GM23248 (cell line): ENCODE results near the gene TSPEAR. TPM values are rescaled to one million over a fixed set of nuclear protein-coding genes. Genes with fewer than 3 reads are reported as not detected.

ENCODE experiments used
- DNase-seq: peaks from one replicate; pipeline ENCODE4 v3.0.0-alpha.2; 2015
- H2AFZ ChIP-seq: fragments of 200-600 bp; sonication (generic); 2 replicates; pipeline ENCODE4 v1.6.1; 2016; ENCODE audit warnings: antibody characterized with exemption
- H3F3A ChIP-seq: fragments of 200-600 bp; sonication (generic); 2 replicates; pipeline ENCODE4 v1.6.1; 2016; ENCODE audit warnings: mild to moderate bottlenecking, antibody characterized with exemption, mixed run types; ENCODE audit not compliant: insufficient read depth
- H3K27ac ChIP-seq: fragments of 200-600 bp; sonication (generic); 2 replicates; pipeline ENCODE4 v1.5.1; 2016; ENCODE audit warnings: mild to moderate bottlenecking
- H3K27me3 ChIP-seq: fragments of 200-600 bp; sonication (generic); replicated peaks from 2 replicates; pipeline ENCODE4 v1.6.1; 2016; ENCODE audit warnings: mild to moderate bottlenecking; ENCODE audit not compliant: insufficient read depth
- H3K36me3 ChIP-seq: fragments of 200-600 bp; sonication (generic); 2 replicates; pipeline ENCODE4 v1.6.1; 2016; ENCODE audit warnings: low read depth, mild to moderate bottlenecking
- H3K4me1 ChIP-seq: fragments of 200-600 bp; sonication (generic); 2 replicates; pipeline ENCODE4 v1.6.1; 2016; ENCODE audit warnings: mild to moderate bottlenecking; ENCODE audit not compliant: insufficient read depth
- H3K4me2 ChIP-seq: fragments of 200-600 bp; sonication (generic); one replicate; pipeline ENCODE4 v1.6.1; 2016; ENCODE audit warnings: mild to moderate bottlenecking; ENCODE audit not compliant: unreplicated experiment
- H3K4me3 ChIP-seq: fragments of 200-600 bp; sonication (generic); 2 replicates; pipeline ENCODE4 v1.5.1; 2016; ENCODE audit warnings: mild to moderate bottlenecking
- H3K79me2 ChIP-seq: fragments of 200-600 bp; sonication (generic); 2 replicates; pipeline ENCODE4 v1.6.1; 2016; ENCODE audit warnings: mild to moderate bottlenecking; ENCODE audit not compliant: insufficient read depth
- H3K9ac ChIP-seq: fragments of 200-600 bp; sonication (generic); 2 replicates; pipeline ENCODE4 v1.6.1; 2016; ENCODE audit warnings: mild to moderate bottlenecking
- H3K9me2 ChIP-seq: fragments of 200-600 bp; sonication (generic); 2 replicates; pipeline ENCODE4 v1.6.1; 2016; ENCODE audit warnings: mixed run types, mild to moderate bottlenecking, moderate library complexity; ENCODE audit not compliant: insufficient read depth
- H3K9me3 ChIP-seq: fragments of 200-600 bp; sonication (generic); one replicate; pipeline ENCODE4 v1.6.1; 2017; ENCODE audit warnings: low read depth
- H4K20me1 ChIP-seq: fragments of 200-600 bp; sonication (generic); 2 replicates; pipeline ENCODE4 v1.6.0; 2016; ENCODE audit not compliant: insufficient read depth
- EZH2 ChIP-seq: fragments of 200-600 bp; sonication (generic); IDR thresholded peaks from 2 replicates; pipeline ENCODE4 v1.6.1; 2018; ENCODE audit warnings: antibody characterized with exemption, mild to moderate bottlenecking; ENCODE audit not compliant: insufficient read depth, poor library complexity, severe bottlenecking
- EZH2phosphoT487 ChIP-seq: fragments of 200-600 bp; sonication (generic); IDR thresholded peaks from 2 replicates; pipeline ENCODE4 v1.6.1; 2018; ENCODE audit warnings: antibody characterized with exemption, moderate library complexity, mild to moderate bottlenecking, low read depth; ENCODE audit not compliant: insufficient read depth
- WGBS, 2 experiments: methylation state at CpG; one replicate each; pipeline ENCODE4 v1.1.6; 2015 to 2017; ENCODE audit warnings: low lambda C conversion rate in 2 of 2, low coverage in 1 of 2; ENCODE audit errors: missing lambda C conversion rate in 2 of 2; 5-methylcytosine and 5-hydroxymethylcytosine counted together
- in situ Hi-C: fragments of 300-500 bp; cut with MboI; formaldehyde crosslinking; loops from 2 replicates; pipeline ENCODE4 v1.15.0; 2020
- polyA plus RNA-seq: library from polyadenylated mRNA; unstranded; fragments of >200 nt; fragmentation: Nextera tagmentation; extraction: Ambion mirVana; gene quantifications from 2 replicates; pipeline ENCODE4 v1.2.1, GENCODE V29; 2016
- total RNA-seq: library from RNA; depleted of rRNA; stranded (reverse); fragments of >200 nt; shearing (Covaris generic); gene quantifications from 2 replicates; pipeline ENCODE4 v1.2.3, GENCODE V29; 2014

The TSPEAR gene
- total and polyA plus RNA-seq, 2 experiments from 2014 or later, result not detected

- Histone ChIP-seq H2AFZ (no peak overlapping the region), H3F3A (no peaks in the 10 kb centered on the region), H3K9me3 (no peaks in the 10 kb centered on the region), H3K4me2 (no peak overlapping the region), H3K4me3 (no peak overlapping the region), H3K9me2 (no peaks in the 10 kb centered on the region), H3K9ac (no peak overlapping the region), H3K79me2 (no peaks in the 10 kb centered on the region), H3K4me1 (no peaks in the 10 kb centered on the region), H3K27me3 (no peaks in the 10 kb centered on the region), H3K27ac (no peak overlapping the region), H3K36me3 (no peaks in the 10 kb centered on the region), H4K20me1 (no peaks in the 10 kb centered on the region)
- 28 to 38% methylated on average over 11 of the region's 11 CpGs for WGBS, 2 experiments
- no peak for DNase-seq
- TF ChIP-seq EZH2phosphoT487, result no peak
- TF ChIP-seq EZH2, result no peak
- in situ Hi-C loops, result no loop called here
Observed at GRCh38 chr21:44540741-44541288, 170.6 kb downstream of the TSPEAR start.

- no peak within 1 kb of the TSS for H3K9ac ChIP-seq
- no peaks in the 10 kb centered on the region for H3K4me1 ChIP-seq
- 59 to 60% methylated on average over 21 of the region's 21 CpGs for WGBS, 2 experiments
- no peak within 1 kb of the TSS for H3K27ac ChIP-seq
- H3K27me3 ChIP-seq, result no peaks in the 10 kb centered on the region
- no peaks in the 10 kb centered on the region for H3K79me2 ChIP-seq
- in situ Hi-C loops, result no loop called here
- TF ChIP-seq EZH2 (no peak), EZH2phosphoT487 (no peak)
- no peak within 1 kb of the TSS for H2AFZ ChIP-seq
- H3K9me2 ChIP-seq, result no peaks in the 10 kb centered on the region
- H4K20me1 ChIP-seq, result no peaks in the 10 kb centered on the region
- no peak within 1 kb of the TSS for H3K4me3 ChIP-seq
- H3K9me3 ChIP-seq, result no peaks in the 10 kb centered on the region
- no peak for DNase-seq
- H3F3A ChIP-seq, result no peaks in the 10 kb centered on the region
- no peaks in the 10 kb centered on the region for H3K36me3 ChIP-seq
- no peak within 1 kb of the TSS for H3K4me2 ChIP-seq
Observed at GRCh38 chr21:44539991-44540666, 171.2 kb downstream of the TSPEAR start, which contains the start of gene KRTAP10-1. Gene KRTAP10-1, minus strand, starts transcription at chr21:44540195. Its CDS starts 45 bp downstream, at chr21:44540150.

DNA sequence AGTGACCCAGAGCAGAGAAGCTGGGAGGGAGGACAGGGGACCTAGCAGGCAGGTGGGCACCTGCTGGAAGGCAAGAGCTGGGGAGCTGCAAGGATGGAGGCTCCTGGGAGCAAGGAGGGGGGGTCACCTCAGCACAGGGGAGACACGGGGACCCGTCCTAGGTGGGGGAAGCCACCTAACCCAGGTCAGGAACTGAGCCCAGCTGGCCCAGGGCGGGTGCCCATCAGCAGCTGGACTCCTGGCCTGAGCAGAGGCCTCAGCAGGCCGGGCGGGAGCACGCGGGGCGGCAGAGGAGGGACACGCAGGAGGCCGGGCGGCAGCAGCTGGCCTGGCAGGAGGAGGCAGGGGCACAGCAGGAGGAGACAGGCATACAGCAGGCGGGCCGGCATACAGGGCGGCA is 172.3 kb downstream of the TSPEAR start:
- no peaks in the 10 kb centered on the region for H4K20me1 ChIP-seq
- H3F3A ChIP-seq, result no peaks in the 10 kb centered on the region
- no peaks in the 10 kb centered on the region for H3K9me3 ChIP-seq
- no peaks in the 10 kb centered on the region for H3K79me2 ChIP-seq
- in situ Hi-C loops, result no loop called here
- no peaks in the 10 kb centered on the region for H3K4me1 ChIP-seq
- DNase-seq, result no peak
- no peaks in the 10 kb centered on the region for H3K9me2 ChIP-seq
- TF ChIP-seq EZH2phosphoT487 (no peak), EZH2 (no peak)
- no peaks in the 10 kb centered on the region for H3K36me3 ChIP-seq
- H3K4me2 ChIP-seq, result no peak overlapping the region
- no peaks in the 10 kb centered on the region for H3K27me3 ChIP-seq
- no peak overlapping the region for H2AFZ ChIP-seq
- WGBS, 2 experiments, result 57 to 73% methylated on average over 12 to 14 of the region's 14 CpGs
- no peak overlapping the region for H3K27ac ChIP-seq
- H3K9ac ChIP-seq, result no peak overlapping the region
- H3K4me3 ChIP-seq, result no peak overlapping the region

GRCh38 chr21:44537930-44538911 is 173.2 kb downstream of the TSPEAR start:
- in situ Hi-C loops, result no loop called here
- no peaks in the 10 kb centered on the region for H3K27me3 ChIP-seq
- 65% methylated on average over 29 of the region's 33 CpGs for WGBS, 2 experiments
- no peaks in the 10 kb centered on the region for H4K20me1 ChIP-seq
- no peaks in the 10 kb centered on the region for H3F3A ChIP-seq
- TF ChIP-seq EZH2phosphoT487, result no peak
- DNase-seq, result no peak
- H2AFZ ChIP-seq, result no peak overlapping the region
- H3K9ac ChIP-seq, result no peak overlapping the region
- H3K4me2 ChIP-seq, result no peak overlapping the region
- no peak overlapping the region for H3K27ac ChIP-seq
- H3K79me2 ChIP-seq, result no peaks in the 10 kb centered on the region
- no peaks in the 10 kb centered on the region for H3K36me3 ChIP-seq
- H3K9me2 ChIP-seq, result no peaks in the 10 kb centered on the region
- H3K9me3 ChIP-seq, result no peaks in the 10 kb centered on the region
- H3K4me1 ChIP-seq, result no peaks in the 10 kb centered on the region
- no peak overlapping the region for H3K4me3 ChIP-seq
